Keratinocyte (primary cell): Measurements from ENCODE around the gene EGLN1.

Source experiments
- EZH2 ChIP-seq: IDR thresholded peaks from one replicate; pipeline ENCODE4 v1.6.1; 2012; ENCODE audit warnings: inconsistent platforms, mild to moderate bottlenecking, low read length, moderate library complexity
- TF ChIP-seq, protein P1 (sequence below), 3 experiments: IDR thresholded peaks in 1 of 3; conservative IDR thresholded peaks in 1 of 3; optimal IDR thresholded peaks in 1 of 3; 2 replicates in 2 of 3; 3 replicates in 1 of 3; pipeline versions ENCODE3 to v1.5.1; 2011; ENCODE audit warnings: low read length in 3 of 3, mild to moderate bottlenecking in 3 of 3, moderate library complexity in 2 of 3, control low read depth in 1 of 3, inconsistent platforms in 1 of 3; ENCODE audit not compliant: insufficient read depth in 2 of 3; ENCODE audit errors: extremely low read depth in 1 of 3

DNA sequence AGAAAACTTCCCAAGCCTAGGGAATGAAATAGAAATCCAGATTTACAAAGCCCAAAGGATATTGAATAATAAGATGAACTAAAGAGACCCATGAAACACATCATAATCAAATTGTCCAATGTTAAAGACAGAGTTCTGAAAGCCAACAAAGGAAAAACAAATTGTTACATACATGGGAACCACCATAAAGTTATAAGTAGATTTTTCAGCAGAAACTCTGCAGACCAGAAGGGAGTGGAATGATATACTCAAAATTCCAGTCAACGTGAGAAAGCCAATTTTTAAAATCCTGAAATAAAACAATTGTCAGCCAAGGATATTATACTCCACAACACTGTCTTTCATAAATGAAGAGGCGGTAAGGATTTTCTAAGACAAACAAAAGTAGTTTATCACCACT is 22.0 kb upstream of the EGLN1 start:
- TF ChIP-seq, protein P1, sequence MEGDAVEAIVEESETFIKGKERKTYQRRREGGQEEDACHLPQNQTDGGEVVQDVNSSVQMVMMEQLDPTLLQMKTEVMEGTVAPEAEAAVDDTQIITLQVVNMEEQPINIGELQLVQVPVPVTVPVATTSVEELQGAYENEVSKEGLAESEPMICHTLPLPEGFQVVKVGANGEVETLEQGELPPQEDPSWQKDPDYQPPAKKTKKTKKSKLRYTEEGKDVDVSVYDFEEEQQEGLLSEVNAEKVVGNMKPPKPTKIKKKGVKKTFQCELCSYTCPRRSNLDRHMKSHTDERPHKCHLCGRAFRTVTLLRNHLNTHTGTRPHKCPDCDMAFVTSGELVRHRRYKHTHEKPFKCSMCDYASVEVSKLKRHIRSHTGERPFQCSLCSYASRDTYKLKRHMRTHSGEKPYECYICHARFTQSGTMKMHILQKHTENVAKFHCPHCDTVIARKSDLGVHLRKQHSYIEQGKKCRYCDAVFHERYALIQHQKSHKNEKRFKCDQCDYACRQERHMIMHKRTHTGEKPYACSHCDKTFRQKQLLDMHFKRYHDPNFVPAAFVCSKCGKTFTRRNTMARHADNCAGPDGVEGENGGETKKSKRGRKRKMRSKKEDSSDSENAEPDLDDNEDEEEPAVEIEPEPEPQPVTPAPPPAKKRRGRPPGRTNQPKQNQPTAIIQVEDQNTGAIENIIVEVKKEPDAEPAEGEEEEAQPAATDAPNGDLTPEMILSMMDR (optimal IDR thresholded peaks at IDR 0.05 in 1 of 3, IDR thresholded peaks at IDR 0.05 in 1 of 3, conservative IDR thresholded peaks at IDR 0.05 in 1 of 3; ENCODE audit: extremely low read depth in 1 of 3, insufficient read depth in 2 of 3, low read length in 3 of 3): no peak
- TF ChIP-seq EZH2: no peak
